Chondrocyte (in vitro differentiated cells): ENCODE measurements around the gene EBPL. TPM values are rescaled to one million over a fixed set of nuclear protein-coding genes. Genes with fewer than 3 reads are reported as not detected.

ENCODE experiments used
- DNase-seq: peaks from one replicate; pipeline ENCODE4 v3.0.0; 2021; ENCODE audit warnings: mixed read lengths, low spot score
- H3K27ac Mint-ChIP-seq: one replicate; pipeline ENCODE4 v1.8.0; 2021; ENCODE audit warnings: mild to moderate bottlenecking, moderate library complexity, mixed read lengths; ENCODE audit not compliant: unreplicated experiment
- H3K27me3 Mint-ChIP-seq: 2 replicates; pipeline ENCODE4 v1.8.0; 2021; ENCODE audit warnings: low read depth, mixed read lengths
- H3K36me3 Mint-ChIP-seq: 2 replicates; pipeline ENCODE4 v1.8.0; 2021; ENCODE audit warnings: low read depth, mixed read lengths
- H3K4me1 Mint-ChIP-seq: 2 replicates; pipeline ENCODE4 v1.8.0; 2021; ENCODE audit warnings: low read depth, mild to moderate bottlenecking, mixed read lengths
- H3K4me3 Mint-ChIP-seq: one replicate; pipeline ENCODE4 v1.8.0; 2021; ENCODE audit warnings: mild to moderate bottlenecking, moderate library complexity, mixed read lengths; ENCODE audit not compliant: unreplicated experiment
- H3K9me3 Mint-ChIP-seq: 2 replicates; pipeline ENCODE4 v1.8.0; 2021; ENCODE audit warnings: low read depth, mixed read lengths
- total RNA-seq: library from RNA; stranded (reverse); gene quantifications from 3 replicates; pipeline ENCODE4 v1.2.1, GENCODE V29; 2021
- TF ChIP-seq, protein P1 (sequence below): fragments of 200-600 bp; sonication (generic); IDR thresholded peaks from 2 replicates; pipeline ENCODE4 v1.5.0; 2021; ENCODE audit warnings: antibody characterized with exemption, mild to moderate bottlenecking, moderate library complexity

The EBPL gene
- total RNA-seq, 1 donor from 2014 or later: 23.8 TPM

DNA sequence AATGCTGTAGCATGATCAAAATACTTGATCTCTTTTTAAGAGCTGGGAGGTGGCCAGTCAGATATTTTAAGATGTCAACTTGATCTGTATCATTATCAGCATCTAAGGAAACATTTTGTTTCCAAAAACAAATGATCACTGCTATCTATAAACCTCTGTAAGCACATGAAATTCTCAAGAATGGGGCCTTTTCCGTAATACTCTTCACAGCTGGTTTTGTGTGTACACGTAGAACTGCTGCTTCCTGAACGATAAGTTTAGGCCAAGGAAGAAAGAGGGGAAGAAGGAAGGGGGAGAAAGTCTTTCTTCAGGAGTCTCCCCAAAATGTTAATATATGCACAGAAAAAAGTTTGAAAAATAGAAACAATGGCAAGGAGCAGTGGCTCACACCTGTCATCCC lies 37.3 kb downstream of the EBPL start:
- Mint-ChIP-seq H3K4me3 (no peak overlapping the region), H3K27ac (no peak overlapping the region), H3K36me3 (peaks cover 2% of the 10 kb centered on the region), H3K4me1 (no peaks in the 10 kb centered on the region), H3K9me3 (no peaks in the 10 kb centered on the region), H3K27me3 (no peaks in the 10 kb centered on the region)
- TF ChIP-seq, protein P1, sequence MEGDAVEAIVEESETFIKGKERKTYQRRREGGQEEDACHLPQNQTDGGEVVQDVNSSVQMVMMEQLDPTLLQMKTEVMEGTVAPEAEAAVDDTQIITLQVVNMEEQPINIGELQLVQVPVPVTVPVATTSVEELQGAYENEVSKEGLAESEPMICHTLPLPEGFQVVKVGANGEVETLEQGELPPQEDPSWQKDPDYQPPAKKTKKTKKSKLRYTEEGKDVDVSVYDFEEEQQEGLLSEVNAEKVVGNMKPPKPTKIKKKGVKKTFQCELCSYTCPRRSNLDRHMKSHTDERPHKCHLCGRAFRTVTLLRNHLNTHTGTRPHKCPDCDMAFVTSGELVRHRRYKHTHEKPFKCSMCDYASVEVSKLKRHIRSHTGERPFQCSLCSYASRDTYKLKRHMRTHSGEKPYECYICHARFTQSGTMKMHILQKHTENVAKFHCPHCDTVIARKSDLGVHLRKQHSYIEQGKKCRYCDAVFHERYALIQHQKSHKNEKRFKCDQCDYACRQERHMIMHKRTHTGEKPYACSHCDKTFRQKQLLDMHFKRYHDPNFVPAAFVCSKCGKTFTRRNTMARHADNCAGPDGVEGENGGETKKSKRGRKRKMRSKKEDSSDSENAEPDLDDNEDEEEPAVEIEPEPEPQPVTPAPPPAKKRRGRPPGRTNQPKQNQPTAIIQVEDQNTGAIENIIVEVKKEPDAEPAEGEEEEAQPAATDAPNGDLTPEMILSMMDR: no peak
- DNase-seq: no peak

DNA sequence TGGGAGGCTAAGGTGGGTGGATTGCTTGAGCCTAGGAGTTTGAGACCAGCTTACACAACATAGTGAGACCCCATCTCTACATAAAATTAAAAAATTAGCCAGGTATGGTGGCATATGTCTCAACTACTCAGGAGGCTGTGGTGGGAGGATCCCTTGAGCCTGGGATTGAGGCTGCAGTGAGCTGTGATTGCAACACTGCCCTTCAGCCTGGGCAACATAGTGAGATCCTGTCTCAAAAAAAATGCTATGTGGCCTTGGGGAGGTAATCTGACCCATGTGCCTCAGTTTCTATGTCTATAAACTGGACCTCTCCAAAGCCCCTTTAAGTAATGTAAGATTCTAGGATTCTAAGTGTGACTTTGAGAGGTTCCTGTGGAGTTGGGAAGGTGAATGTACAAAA lies 37.8 kb downstream of the EBPL start:
- TF ChIP-seq, protein P1: no peak
- Mint-ChIP-seq H3K36me3 (peaks cover 2% of the 10 kb centered on the region), H3K27ac (no peak overlapping the region), H3K4me1 (no peaks in the 10 kb centered on the region), H3K9me3 (no peaks in the 10 kb centered on the region), H3K4me3 (no peak overlapping the region), H3K27me3 (no peaks in the 10 kb centered on the region)
- no peak for DNase-seq

DNA sequence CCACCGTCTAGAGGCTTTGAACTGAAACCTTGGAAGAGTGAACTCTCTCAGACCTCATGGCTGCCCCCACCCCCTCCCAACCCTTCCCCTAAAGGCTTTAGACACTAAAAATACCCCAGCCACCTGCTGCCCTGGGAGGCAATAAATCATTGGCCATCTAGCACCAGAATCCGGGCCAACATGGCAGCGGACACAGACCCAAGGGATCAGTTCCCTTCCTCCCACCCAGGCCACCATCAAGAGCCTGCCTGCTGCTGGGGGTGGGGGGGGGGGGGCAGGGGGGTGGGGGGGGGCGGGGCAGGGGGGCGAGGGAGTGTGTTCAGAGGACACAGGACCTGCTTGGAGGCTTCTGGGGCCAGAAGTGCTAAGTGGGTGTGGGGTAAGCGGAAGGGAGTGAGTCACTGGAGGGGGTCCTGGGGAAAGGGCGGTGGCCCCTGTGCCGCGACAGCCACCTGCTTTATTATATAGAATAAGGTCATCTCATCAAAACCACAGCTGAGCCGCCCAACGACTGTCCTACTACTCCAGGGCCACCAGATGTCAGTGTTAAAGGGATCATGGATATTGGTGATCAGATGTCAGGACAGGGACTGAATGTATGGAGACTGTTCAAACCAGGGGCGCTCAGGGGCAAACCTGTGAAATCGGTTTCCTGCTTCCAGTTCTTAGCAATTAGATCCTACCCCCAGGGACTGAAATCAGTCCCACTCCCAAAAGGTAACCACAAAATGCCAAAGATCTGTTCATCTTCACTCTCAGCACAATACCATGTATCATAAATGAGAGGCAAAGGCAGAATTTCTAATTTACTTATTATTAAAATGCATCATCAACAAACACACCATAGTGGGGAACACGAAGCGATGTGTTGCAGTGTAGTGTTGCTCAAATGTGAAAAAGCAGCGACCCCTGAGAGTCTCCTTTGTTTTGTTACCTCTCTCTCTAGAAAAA lies 38.7 kb downstream of the EBPL start:
- TF ChIP-seq, protein P1: peak; percentile 76
- no peak for DNase-seq
- no peaks in the 10 kb centered on the region for H3K4me1 Mint-ChIP-seq
- H3K27me3 Mint-ChIP-seq: no peaks in the 10 kb centered on the region
- H3K4me3 Mint-ChIP-seq: no peak overlapping the region
- no peaks in the 10 kb centered on the region for H3K9me3 Mint-ChIP-seq
- no peaks in the 10 kb centered on the region for H3K36me3 Mint-ChIP-seq
- no peak overlapping the region for H3K27ac Mint-ChIP-seq

DNA sequence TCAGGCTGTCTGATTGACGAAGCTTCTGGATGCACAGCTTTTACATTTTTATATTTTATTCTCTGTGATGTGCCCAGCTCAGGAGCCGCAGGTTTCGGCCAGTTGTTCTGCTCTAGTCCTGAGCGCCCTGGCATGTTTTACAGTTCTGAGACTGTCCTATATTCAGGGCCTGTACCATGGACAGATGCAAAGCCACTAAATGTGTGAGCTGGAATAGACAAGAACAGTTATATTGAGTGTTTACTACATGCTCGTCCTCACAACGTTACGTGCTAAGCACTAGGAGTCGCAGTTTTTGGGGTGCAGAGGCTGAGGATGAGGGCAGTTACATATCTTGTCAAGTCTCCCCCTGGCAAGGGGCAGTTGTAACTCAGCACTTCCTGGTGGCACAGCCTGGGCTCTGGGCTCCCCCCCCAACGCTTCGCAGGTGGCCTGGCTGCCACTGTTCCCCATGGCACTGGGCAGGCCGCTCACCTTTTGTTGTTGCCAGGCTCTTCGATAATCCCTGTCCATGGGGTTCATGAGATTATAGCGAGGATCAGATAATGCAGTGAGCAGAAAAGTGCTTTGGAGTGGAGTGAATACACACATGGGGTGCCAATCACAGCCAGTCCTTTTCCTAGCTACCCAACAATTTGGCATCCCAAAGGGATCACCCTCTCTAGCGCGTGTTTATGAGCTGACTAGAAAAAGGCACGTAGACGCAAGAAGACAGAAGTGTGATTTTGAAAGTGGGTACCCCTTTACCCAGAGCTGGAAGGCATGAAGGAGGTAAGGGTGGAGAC lies 39.5 kb downstream of the EBPL start:
- Mint-ChIP-seq H3K36me3 (no peaks in the 10 kb centered on the region), H3K4me1 (no peaks in the 10 kb centered on the region), H3K27me3 (no peaks in the 10 kb centered on the region), H3K27ac (no peak overlapping the region), H3K4me3 (no peak overlapping the region), H3K9me3 (no peaks in the 10 kb centered on the region)
- no peak for DNase-seq
- TF ChIP-seq, protein P1: no peak

DNA sequence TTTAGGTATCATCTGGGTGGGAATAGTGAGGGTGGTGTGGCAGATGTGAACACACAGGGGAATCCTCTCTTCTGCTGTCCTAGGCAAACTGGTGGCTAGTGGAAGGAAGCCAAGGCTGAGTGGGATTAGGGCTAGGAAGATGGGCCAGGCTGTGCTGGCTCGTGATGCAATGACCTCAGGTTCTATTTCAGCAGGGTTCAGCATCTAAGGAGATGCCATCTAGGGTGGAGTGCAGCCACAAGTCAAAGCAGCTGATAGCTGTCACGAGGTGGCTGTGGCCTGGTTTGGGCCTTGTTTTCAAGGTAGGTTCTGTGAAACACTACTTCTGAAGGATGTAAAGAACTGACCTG lies 41.3 kb downstream of the EBPL start:
- H3K4me3 Mint-ChIP-seq: no peak overlapping the region
- no peaks in the 10 kb centered on the region for H3K36me3 Mint-ChIP-seq
- H3K4me1 Mint-ChIP-seq: no peaks in the 10 kb centered on the region
- TF ChIP-seq, protein P1: no peak
- no peak overlapping the region for H3K27ac Mint-ChIP-seq
- no peaks in the 10 kb centered on the region for H3K9me3 Mint-ChIP-seq
- DNase-seq: no peak
- H3K27me3 Mint-ChIP-seq: no peaks in the 10 kb centered on the region
